ENCODE data around the gene FBRSL1.

DNA sequence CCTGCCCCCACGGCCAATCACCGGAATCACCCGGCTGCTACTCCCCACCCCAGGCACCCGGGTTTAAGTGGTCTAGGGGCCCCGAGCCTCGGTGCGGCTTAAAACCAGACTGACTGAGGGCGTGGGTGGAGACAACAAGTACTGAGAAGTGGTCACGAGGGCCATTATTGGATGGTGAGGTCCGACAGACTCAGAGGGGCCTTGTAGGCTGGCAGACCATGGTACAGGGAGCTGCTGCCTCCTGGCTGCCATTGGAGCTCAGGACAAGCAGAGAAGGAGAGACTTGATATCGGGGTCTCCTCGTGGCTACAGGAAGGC lies 54.1 kb downstream of the FBRSL1 start:
- TF ChIP-seq, protein P1, sequence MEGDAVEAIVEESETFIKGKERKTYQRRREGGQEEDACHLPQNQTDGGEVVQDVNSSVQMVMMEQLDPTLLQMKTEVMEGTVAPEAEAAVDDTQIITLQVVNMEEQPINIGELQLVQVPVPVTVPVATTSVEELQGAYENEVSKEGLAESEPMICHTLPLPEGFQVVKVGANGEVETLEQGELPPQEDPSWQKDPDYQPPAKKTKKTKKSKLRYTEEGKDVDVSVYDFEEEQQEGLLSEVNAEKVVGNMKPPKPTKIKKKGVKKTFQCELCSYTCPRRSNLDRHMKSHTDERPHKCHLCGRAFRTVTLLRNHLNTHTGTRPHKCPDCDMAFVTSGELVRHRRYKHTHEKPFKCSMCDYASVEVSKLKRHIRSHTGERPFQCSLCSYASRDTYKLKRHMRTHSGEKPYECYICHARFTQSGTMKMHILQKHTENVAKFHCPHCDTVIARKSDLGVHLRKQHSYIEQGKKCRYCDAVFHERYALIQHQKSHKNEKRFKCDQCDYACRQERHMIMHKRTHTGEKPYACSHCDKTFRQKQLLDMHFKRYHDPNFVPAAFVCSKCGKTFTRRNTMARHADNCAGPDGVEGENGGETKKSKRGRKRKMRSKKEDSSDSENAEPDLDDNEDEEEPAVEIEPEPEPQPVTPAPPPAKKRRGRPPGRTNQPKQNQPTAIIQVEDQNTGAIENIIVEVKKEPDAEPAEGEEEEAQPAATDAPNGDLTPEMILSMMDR (IDR thresholded peaks at IDR 0.05): no peak
- TF ChIP-seq POLR2A (IDR thresholded peaks at IDR 0.05): no peak

Data from heart left ventricle (tissue), 13 donors.